HG03457 (cell line): ENCODE measurements around the gene SLC7A8.

Source experiments
- ATAC-seq: cut with Tn5 transposase; IDR thresholded peaks from one replicate; pipeline ENCODE4 v1.9.1; 2021; ENCODE audit warnings: moderate number of reproducible peaks; ENCODE audit not compliant: unreplicated experiment

Gene SLC7A8

DNA sequence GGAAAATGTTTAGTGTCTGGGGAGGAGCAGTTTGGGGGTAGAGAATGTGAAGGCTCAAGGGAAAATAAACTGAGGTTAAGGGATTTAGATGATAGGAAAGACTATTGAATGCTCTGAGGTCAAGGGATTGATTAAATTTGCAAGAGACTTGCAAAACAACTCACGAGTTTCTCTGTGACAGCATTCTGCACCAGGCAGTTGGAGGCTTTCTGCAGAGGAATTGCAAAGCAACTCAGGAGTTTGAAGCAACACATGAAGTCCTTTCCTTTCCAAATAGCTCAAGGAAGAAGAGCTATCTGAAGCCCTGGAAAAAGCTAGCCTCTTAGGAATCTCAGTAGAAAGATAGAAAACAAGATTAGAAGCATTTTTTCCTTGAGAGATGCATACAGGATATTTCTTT, 23.9 kb downstream of the SLC7A8 start:
- no peak for ATAC-seq

DNA sequence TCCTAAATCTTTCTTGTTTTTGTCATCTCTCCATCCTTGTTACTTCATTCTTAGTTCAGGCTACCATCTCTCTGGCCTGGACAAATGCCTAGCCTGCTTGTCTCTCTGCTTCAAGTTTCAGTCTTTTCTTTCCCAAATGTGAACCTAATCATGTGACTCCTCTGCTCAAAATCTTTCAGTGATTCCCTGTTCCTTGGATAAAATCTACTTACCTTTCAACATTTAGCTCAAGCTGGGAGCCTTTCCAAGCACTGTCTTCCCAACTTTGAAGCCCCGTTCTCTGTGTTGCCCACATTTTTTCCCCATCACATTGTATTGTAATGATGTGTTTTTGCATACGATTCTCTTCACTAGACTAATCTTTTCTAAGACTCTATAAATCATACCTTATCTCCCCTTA, 24.7 kb downstream of the SLC7A8 start:
- no peak for ATAC-seq

- ATAC-seq = no peak
Observed at GRCh38 chr14:23154964-23155587, 28.4 kb downstream of the SLC7A8 start.

- no peak for ATAC-seq
Observed at GRCh38 chr14:23153851-23154796, 29.3 kb downstream of the SLC7A8 start.

DNA sequence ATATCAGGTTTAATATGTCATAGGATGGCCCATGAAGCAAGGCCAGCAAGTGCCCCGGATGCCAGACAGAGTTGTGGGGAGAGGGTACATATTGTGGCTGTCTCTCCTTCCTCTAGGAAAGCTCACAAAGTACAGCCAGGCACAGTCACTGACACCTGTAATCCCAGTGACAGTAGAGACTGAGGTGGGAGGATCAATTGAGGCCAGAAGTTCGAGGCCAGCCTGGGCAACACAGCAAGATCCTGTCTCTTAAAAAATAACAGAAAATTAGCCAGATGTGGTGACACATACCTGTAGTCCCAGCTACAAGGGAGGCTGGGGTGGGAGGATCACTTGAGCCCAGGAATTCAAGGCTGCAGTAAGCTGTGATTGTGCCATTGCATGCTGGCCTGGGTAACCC, 32.1 kb downstream of the SLC7A8 start:
- no peak for ATAC-seq

DNA sequence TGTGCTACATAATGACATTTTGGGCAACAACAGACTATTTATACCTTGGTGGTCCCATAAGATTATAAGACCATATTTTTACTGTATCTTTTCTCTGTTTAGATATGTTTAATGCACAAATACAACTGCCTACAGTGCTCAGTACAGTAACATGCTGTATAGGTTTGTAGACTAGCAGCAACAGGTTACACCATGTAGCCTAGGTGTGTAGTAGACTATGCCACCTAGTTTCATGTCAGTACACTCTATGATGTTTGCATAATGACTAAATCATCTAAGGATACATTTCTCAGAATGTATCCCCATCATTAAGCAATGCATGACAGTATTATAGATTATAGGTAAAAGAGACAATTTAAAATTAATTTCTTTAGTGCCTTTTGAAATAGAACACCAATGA, 33.7 kb downstream of the SLC7A8 start:
- no peak for ATAC-seq

- no peak for ATAC-seq
Observed at GRCh38 chr14:23148591-23149249, 34.7 kb downstream of the SLC7A8 start.

DNA sequence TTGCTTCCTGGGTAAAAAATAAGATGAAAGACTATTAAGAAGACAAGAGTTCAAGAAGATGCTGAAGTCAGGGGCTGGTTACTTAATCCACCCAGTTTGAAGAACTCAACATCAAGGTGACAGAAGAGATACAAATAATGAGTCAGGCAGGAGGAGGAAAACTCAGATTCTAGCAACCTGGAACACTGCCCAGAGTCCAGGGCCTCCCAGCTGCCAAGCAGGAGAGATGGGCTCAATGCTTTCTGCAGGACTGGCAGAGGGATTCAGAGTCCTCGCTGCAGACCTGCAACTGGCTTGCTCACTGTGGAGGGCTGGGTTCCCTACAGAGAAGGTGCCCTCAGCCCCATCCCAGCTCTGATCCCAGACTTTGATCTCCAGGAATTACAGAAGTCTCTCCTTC, 35.8 kb downstream of the SLC7A8 start:
- ATAC-seq = no peak

DNA sequence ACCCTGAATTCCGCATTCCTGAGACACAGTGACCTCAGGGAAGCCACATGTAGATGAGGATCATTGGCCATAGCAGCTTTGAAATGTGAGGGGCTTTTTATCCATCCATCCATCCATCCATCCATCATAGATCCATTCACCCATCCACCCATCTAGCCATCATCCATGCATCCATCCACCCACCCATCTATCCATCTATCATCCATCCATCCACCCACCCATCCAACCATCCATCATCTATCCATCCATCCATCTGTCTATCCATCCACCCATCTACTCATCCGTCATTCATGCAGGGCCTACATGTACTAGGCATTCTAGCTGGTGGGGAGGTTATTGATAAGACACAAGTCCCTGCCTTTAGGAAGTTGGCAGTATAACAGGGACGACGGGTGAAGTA, 36.5 kb downstream of the SLC7A8 start:
- ATAC-seq = no peak

GRCh38 chr14:23146351-23146910, 37.0 kb downstream of the SLC7A8 start:
- ATAC-seq = no peak

DNA sequence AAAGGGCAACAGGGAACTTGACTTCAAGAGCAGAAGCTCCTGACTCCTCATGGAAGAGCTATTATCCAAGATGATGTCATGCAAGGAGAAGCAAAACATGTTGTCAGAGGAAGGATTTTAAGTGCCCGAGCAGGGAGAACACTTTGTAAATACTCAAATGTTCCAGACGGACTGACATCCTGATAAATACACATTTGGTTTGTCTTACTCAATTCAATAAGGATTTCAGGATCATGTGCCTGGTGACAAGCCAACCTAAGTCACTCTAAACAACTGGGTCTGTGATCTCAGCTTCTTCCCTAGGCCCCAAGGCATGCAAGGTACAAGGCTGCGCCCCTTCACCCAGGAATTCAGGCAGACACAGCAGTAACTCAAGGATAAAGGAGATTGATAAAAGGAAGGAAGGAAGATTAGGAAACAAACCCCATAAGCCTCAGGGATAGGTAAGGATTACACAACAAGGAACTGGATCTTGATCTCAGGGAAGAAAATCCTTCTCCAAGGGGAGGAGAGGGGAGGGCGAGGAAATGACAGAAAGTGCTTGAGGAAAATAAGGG, 37.6 kb downstream of the SLC7A8 start:
- ATAC-seq = no peak

DNA sequence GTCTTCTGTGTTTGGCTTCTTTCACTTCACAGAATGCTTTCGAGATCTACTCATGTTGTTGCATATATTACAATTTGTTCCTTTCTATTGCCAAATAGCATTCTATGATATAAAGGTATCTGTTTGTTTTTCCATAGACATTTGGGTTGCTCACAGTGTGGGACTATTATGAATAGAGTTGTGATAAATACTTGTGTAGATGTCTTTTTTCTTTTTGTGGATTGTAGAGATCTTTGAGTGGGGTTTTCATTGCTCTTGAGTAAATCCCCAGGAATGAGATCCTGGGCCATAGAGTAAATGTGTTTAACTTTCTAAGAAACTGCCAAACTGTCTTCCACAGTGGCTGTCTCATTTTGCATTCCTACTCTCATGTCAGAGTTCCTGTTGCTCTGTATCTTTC, 39.5 kb downstream of the SLC7A8 start:
- ATAC-seq = no peak

DNA sequence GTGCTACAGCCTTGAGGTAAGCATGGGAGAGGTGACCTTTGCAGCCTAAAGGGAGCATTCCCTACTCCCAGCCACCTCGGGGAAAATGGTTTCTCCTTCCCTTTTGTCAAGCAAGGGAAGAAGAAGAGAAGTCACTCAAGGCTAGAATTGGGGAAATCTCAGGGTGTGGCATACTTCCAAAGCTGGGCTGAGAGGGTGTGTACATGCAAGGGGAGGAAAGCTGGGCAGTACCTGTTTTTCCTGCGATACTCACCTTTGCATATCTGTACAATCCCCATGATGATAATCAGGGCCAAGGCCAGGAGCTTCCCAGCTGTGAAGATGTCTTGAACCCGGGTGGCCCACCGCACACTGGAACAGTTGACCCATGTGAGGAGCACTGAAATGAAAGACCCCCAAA, 40.6 kb downstream of the SLC7A8 start:
- no peak for ATAC-seq

DNA sequence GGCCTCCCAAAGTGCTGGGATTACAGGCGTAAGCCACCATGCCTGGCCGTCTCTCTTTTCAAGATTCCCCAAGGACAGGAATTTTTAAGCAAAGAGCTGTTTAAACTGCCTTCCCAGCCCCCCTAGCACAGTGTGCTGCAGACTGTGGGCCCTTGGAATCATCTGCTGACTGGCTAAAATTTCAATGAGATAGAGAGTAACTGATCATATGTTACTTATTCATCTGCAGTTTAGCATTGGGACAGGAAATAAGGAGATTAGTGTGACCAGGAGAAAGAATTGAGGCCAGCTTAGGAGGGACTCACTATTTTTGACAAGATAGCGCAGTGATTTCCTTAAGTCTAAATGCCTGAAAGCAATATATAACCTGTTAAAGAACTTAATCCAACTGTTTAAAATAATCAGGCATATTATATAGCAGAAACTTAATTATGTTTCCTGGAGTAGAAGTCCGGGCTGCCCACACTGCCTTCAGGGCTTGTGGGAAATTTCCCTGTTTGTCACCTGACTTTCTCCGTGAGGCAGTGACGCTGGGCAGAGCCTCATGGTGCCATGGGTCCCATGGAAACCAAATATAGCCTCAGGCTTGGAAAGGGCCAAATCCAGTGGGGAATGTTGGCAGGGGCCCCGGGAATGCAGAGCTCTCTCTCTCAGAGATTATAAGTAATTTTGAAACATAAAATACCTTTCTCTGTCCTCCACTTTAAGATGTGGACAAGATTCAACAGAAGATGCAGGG, 41.6 kb downstream of the SLC7A8 start:
- ATAC-seq = no peak

DNA sequence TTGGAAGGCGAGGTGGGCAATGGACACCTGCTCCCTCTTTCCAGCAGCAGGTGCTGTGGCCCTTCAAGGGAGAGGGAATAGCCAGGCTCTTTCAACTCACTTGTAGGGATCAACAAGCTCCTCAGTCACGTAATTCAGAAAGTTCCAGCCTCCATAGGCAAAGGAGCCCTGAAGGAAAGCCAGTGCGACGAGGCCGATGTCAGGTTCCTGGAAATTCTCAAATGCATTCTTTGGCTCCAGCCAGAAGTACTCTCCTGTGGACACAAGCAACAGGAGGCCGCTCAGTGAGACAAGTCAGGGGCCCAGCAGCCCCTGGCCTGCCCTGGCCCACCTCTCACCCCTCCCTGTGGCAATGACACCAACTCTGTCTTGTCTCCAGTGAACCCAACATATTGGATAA, 43.1 kb downstream of the SLC7A8 start:
- no peak for ATAC-seq

- no peak for ATAC-seq
Observed at GRCh38 chr14:23139874-23140273, 43.6 kb downstream of the SLC7A8 start.

DNA sequence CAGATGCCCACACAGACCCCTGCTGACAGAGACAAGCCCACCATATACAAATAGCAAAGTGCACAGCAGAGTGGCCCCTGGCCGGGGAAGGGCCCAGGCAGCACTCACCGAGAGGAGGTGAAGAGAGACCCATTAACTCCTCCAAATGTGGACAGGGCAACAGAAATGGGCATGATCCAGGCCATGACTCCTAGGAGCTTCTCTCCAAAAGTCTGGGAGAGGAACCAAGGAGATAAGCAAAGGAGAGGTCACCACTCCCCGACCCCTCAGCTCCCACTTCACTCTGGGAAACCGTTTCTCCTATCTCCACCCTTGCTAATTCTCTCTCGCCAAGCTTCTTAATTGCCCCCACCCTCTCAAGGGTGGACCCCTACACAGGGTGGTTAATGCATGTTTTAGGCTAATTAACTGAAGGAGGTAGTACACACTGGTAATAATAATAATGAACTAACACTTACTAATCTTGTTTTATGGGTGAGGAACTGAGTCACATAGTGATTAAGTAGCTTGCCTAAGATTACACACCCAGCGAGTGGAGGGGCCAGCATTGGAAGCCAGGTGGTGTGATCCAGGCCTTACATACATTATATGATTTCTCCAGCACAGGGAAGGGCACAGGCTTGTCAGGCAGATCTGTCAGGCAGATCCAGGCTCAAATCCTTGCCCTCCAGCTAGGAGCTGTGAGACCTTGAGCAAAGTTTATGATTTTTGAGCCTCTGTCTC, 45.5 kb downstream of the SLC7A8 start:
- ATAC-seq = no peak

GRCh38 chr14:23137192-23137812, 46.2 kb downstream of the SLC7A8 start:
- ATAC-seq = no peak

- no peak for ATAC-seq
Observed at GRCh38 chr14:23136566-23137133, 46.8 kb downstream of the SLC7A8 start.
